ENCODE results near the gene KIT. TPM values are rescaled to one million over a fixed set of nuclear protein-coding genes. Genes with fewer than 3 reads are reported as not detected.

Gene KIT
- total RNA-seq, 2 experiments from 2014 or later = 4.2 to 5.4 TPM

DNA sequence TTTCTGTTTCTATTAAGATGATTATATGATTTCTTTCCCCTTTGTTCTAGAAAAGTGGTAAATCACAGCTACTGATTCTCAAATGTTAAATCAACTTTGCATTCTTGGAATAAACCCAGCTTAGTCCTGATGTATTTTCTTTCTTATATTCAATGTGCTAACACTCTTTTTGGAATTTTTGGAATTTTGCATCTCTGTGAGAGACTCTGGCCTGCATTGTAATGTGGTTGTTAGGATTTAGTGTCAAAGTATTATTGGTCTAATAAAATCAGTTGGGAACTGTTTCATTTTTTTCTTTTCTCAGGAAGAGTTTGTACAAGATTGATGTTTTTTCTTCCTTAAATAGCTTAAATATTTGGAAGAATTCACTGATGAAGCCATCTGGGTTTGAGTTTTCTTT, 109.6 kb downstream of the KIT start:
- ChIA-PET CTCF (interaction anchor here (0.9 kb wide), 1 partner anchor 73 kb away, joined by 3 read pairs; no protein-coding TSS in a partner anchor), POLR2A (interaction anchor here (0.8 kb wide), 1 partner anchor 26 kb away, joined by 3 read pairs; no protein-coding TSS in a partner anchor)
- ATAC-seq = no peak
- Mint-ChIP-seq H3K4me1 (ENCODE audit: low read depth) (peaks cover 8% of the 10 kb centered on the region), H3K27me3 (ENCODE audit: low read depth) (peaks cover 8% of the 10 kb centered on the region), H3K4me3 (no peak overlapping the region), H3K9me3 (ENCODE audit: insufficient read depth) (no peaks in the 10 kb centered on the region), H3K27ac (no peak overlapping the region), H3K36me3 (ENCODE audit: low read depth) (peaks cover 3% of the 10 kb centered on the region)
- DNase-seq = no peak

DNA sequence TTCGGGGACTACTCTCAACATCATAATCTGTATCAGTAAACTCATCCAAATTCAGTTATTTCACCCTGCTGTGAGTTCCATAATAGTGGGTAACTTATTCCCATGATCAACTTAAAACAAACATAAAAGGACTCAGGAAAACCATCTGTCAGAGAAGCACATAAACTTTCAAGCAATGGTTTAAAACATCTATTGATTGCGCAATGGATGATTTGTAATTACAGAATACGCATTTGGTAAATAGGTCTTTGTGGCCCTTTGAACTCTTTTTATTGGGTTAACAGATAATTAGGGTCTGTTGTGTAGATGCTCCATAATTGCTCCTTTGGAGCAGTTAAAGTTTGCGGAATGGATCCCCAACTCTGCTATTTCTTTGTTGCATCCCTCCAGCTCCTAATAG, 115.3 kb downstream of the KIT start:
- CTCF ChIA-PET = no interaction called here
- Mint-ChIP-seq H3K27ac (no peak overlapping the region), H3K4me3 (no peak overlapping the region), H3K9me3 (ENCODE audit: insufficient read depth) (no peaks in the 10 kb centered on the region), H3K27me3 (ENCODE audit: low read depth) (peaks cover 2% of the 10 kb centered on the region), H3K36me3 (ENCODE audit: low read depth) (no peaks in the 10 kb centered on the region), H3K4me1 (ENCODE audit: low read depth) (peaks cover 3% of the 10 kb centered on the region)
- POLR2A ChIA-PET = no interaction called here
- no peak for DNase-seq
- ATAC-seq = no peak

DNA sequence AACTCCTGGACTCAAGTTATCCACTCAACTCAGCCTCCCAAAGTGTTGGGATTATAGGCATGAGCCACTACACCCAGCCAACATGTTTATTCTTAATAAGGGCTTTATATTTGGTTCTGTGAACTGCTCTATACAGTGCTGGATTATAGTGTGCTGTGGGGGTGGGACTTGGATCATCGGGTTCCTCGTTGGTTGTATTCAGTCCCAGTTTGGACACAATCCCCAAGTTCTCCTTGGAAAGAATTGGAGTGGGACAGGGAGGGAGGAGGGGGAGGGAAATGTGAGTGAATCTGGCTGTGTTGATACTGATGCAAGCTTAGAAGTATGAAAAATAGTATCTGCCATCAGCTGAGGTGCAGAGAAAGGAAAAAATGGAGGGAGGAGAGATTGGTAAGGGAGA, 121.3 kb downstream of the KIT start:
- Mint-ChIP-seq H3K4me1 (ENCODE audit: low read depth) (peaks cover 12% of the 10 kb centered on the region), H3K27ac (no peak overlapping the region), H3K9me3 (ENCODE audit: insufficient read depth) (no peaks in the 10 kb centered on the region), H3K36me3 (ENCODE audit: low read depth) (no peaks in the 10 kb centered on the region), H3K4me3 (no peak overlapping the region), H3K27me3 (ENCODE audit: low read depth) (no peaks in the 10 kb centered on the region)
- CTCF ChIA-PET = no interaction called here
- ATAC-seq (no peak), DNase-seq (no peak)
- POLR2A ChIA-PET = no interaction called here

DNA sequence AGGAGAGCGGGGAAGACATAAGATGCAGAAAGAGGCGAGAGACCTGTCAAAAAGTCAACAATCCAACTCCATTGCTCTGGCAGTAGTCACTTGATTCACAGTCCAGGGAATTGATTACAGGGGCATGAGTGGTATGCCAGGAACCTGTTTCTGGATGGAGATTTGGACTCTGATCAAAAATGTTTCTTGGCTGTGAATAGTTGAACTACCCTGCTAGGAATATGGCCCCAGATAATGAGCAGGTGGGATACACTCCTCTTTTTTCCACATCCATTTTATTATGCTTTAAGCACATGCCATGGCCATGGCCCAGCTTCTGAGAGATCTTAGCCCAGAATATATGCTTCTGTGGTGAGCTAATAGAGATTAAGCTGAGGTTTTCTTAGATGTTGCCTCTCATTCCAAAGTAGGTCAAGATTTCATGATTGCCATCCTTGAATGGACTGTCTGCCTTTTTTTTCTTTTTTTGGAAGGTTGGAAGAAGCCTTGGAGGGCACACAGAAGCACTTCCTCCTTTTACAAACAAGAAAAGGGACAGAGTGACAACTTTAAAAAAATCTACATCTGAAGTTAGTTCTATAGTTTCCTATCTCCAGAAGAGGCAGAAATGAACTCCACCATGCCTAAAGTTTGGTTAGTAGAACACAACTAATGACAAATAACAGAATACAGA, 121.9 kb downstream of the KIT start:
- ATAC-seq (no peak), DNase-seq (no peak)
- ChIA-PET POLR2A (no interaction called here), CTCF (no interaction called here)
- Mint-ChIP-seq H3K27ac (no peak overlapping the region), H3K36me3 (ENCODE audit: low read depth) (no peaks in the 10 kb centered on the region), H3K4me1 (ENCODE audit: low read depth) (peaks cover 17% of the 10 kb centered on the region), H3K9me3 (ENCODE audit: insufficient read depth) (no peaks in the 10 kb centered on the region), H3K27me3 (ENCODE audit: low read depth) (no peaks in the 10 kb centered on the region), H3K4me3 (no peak overlapping the region)

DNA sequence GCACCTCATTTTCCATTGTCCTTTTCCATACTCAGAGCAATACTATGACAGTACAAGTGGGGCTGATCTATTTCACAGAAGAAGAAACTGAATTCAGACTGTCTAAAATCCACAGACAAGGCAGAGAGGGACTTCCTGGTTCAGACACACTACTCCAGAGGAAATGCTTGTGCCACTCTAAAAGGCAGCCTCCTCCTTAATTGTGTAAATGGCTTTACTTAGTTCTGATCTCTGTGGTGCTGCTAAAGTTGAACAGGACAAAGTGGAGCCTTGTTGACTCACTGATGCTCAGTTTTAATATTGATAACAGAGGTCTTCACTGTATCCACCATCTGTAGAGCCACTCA, 122.4 kb downstream of the KIT start:
- no peaks in the 10 kb centered on the region for H3K27me3 Mint-ChIP-seq (ENCODE audit: low read depth)
- H3K27ac Mint-ChIP-seq = no peak overlapping the region
- no peak for ATAC-seq
- CTCF ChIA-PET = no interaction called here
- no peak for DNase-seq
- no peaks in the 10 kb centered on the region for H3K9me3 Mint-ChIP-seq (ENCODE audit: insufficient read depth)
- POLR2A ChIA-PET = no interaction called here
- H3K4me1 Mint-ChIP-seq (ENCODE audit: low read depth) = peaks cover 17% of the 10 kb centered on the region
- no peaks in the 10 kb centered on the region for H3K36me3 Mint-ChIP-seq (ENCODE audit: low read depth)
- H3K4me3 Mint-ChIP-seq = no peak overlapping the region

DNA sequence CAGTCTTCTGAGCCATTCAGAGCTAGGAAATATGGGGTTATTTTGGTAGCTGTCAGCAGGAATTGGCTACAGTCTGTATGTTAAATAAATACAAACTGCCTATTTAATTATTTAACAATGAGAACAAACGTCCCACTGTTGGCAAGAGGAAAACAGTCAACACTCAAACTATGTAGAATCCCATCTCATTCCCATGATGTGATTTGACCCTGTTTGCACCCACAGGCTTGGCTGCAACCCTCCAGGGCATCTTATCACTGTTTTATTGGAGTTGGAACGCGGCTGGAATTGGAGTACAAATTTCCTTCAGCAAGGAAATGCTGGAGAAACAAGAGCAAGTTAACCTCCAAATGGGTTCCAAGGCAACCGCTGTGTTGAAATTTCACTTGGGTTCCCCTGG, 124.0 kb downstream of the KIT start:
- ATAC-seq = no peak
- POLR2A ChIA-PET = no interaction called here

DNA sequence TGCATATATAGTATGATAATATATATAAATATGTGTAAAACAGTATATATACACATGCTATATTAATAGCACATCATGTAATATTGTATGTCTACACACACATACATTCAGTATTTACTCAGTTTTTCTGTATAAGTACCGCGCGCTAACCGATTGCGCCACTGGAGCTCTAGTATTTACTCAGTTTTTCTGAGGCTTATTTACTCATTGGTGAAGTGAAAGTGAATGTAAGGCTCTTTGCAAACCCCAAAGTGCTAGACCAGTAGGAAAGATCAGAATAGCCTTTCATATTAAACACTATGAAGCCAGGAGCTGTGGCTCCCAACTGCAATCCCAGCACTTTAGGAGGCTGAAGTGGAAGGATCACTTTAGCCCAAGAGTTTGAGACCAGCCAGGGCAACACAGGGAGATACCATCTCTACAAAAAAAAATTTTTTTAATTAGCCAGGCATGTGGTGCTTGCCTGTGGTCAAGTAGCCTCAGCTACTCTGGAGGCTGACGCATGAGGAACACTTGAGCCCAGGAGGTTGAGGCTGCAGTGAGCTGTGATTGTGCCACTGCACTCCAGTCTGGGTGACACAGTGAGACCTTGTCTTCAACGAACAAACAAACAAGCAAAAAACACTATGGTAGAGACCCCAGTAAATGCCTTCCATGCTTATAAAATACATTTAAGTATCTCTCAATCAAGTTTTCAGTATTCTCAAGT, 125.8 kb downstream of the KIT start:
- Mint-ChIP-seq H3K4me3 (no peak overlapping the region), H3K36me3 (ENCODE audit: low read depth) (no peaks in the 10 kb centered on the region), H3K27me3 (ENCODE audit: low read depth) (no peaks in the 10 kb centered on the region), H3K27ac (no peak overlapping the region), H3K4me1 (ENCODE audit: low read depth) (peaks cover 17% of the 10 kb centered on the region), H3K9me3 (ENCODE audit: insufficient read depth) (no peaks in the 10 kb centered on the region)
- POLR2A ChIA-PET = no interaction called here
- ATAC-seq = no peak
- DNase-seq = no peak
- CTCF ChIA-PET = no interaction called here

More for the DNA sequence above, 124.0 kb downstream of the KIT start:
- peaks cover 17% of the 10 kb centered on the region for H3K4me1 Mint-ChIP-seq (ENCODE audit: low read depth)
- no peak overlapping the region for H3K4me3 Mint-ChIP-seq
- H3K36me3 Mint-ChIP-seq (ENCODE audit: low read depth) = no peaks in the 10 kb centered on the region
- H3K27me3 Mint-ChIP-seq (ENCODE audit: low read depth) = no peaks in the 10 kb centered on the region
- no peak for DNase-seq
- H3K27ac Mint-ChIP-seq = no peak overlapping the region
- CTCF ChIA-PET = no interaction called here
- H3K9me3 Mint-ChIP-seq (ENCODE audit: insufficient read depth) = no peaks in the 10 kb centered on the region

DNA sequence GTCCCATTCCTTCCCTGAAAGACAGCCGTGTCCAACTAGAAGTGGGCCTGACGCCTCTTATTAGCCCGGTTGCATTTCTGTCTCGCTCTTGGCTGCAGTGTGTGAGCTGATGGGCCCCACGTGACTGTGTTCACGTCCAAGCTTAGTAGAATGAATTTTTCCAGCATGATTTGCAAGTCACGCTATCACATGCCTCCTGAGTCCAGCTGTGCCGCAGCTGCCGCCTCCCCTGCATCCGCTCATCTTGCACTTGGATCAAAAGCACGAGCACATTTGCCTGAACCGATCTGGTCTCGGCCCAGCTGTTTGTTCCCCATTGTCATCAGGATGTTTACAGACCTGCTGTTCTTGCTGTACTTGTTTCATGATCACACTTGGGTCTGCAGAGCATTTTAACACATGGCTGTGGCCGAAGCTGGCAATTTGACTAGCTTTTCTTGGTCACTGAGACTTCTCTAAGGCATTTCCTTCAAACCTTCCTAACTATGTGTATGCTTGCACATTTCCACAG, 126.5 kb downstream of the KIT start:
- Mint-ChIP-seq H3K36me3 (ENCODE audit: low read depth) (no peaks in the 10 kb centered on the region), H3K27ac (no peak overlapping the region), H3K4me3 (no peak overlapping the region), H3K27me3 (ENCODE audit: low read depth) (no peaks in the 10 kb centered on the region), H3K4me1 (ENCODE audit: low read depth) (peaks cover 17% of the 10 kb centered on the region), H3K9me3 (ENCODE audit: insufficient read depth) (no peaks in the 10 kb centered on the region)
- no peak for ATAC-seq
- no peak for DNase-seq
- POLR2A ChIA-PET = no interaction called here
- CTCF ChIA-PET = no interaction called here

Data from activated CD8-positive, alpha-beta T cell treated with anti-CD3 and anti-CD28 coated beads, Interleukin-2, amount 10 ng/mL, durations not matched to agents 7 days and 5 days (primary cell).